NCI-H1417 treated with DMSO at 0.1 percent for 48 hours (cell line): Measurements from ENCODE around the gene TTC3.

Experiments used
- DNase-seq: peaks from one replicate; lab custom pipeline; 2025; lab: John Stamatoyannopoulos, UW

Gene TTC3

DNA sequence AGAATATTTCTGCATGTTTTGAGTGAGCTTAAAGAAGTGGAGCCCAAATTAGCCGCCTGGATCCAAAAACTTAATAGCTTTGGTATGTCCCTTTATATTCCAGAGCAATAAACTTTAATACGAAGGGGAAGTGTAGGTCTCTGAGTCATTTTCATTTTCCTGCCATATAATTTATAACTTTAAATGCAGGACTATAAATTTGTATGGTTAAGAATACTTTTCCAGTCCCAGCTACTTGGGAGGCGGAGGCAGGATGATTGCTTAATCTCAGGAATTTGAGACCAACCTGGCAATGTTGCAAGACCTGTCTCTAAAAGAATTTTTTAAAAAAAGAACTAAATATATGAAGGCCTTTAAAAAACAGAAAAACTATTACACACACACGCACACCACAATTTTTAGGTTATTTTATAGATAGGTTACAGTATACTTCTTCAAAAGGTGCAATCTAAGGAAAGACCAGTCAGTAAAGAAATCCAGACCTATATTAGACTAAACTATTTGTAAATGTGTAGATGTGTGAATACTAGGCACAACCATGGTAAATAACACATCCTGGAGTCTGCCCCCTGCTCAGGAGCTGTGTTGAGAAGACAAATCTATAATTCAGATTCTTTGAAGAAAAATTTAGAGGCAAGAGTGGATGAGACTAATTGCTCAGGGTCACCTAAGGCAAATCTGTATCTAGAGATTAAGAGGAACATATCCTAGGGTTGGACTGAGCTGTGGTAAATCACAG lies 80.3 kb downstream of the TTC3 start:
- no peak for DNase-seq

DNA sequence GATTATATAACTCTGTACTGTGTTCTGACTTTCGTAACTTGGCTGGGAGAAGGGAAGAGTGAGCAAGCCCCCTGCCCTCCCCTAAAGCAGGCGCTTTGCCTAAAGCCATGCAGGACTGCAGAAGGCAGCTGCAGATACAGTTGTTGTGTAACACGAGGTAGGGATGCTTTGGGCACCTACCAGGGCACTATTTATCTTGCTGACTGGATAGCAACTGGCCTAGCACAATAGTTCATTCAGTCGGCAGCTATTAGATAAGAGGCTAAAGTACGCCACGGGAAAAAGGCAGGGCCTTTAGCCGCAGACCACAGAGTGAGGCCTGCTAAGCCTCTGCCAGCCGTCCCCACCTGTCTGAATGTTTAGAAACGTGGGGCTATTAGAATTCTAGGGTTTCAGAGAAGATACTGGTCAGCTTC lies 80.9 kb downstream of the TTC3 start:
- DNase-seq: no peak

DNA sequence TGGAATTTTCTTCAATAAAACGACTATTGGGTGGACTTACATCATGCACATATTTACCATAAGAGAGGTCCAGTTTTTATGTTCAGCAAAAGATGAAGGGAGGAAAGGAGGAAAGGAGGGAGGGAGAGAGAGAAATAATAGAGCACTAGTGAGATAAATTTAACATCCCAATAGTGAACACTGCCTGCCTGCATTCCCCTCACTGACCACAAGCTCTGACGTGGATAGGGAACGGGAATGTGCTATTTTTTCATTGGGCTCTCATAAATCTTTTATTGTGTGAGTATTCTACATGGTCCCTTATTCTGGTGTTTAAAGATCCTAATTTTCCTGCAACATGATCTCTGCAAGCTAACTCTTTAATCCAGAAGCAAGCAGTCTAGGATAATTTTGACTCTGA lies 82.1 kb downstream of the TTC3 start:
- no peak for DNase-seq

DNA sequence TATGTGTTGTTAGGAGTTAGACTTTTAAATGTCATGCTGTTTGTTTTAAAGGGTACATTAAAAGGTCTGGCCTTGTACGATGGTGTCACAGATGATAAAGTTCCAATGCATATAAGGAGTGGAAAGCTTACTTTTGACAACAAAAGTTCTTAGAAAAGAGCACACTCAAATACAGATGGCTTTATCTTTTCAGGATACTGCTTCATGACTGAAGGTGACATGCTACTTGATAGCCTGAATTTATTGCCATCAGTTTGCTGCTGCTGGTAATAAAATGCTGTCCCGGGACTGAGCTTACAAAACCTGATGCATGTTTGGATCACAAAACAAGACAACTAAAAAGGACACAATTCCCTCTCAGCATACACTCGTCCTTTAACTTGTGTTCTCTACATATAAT lies 84.9 kb downstream of the TTC3 start:
- DNase-seq: no peak

DNA sequence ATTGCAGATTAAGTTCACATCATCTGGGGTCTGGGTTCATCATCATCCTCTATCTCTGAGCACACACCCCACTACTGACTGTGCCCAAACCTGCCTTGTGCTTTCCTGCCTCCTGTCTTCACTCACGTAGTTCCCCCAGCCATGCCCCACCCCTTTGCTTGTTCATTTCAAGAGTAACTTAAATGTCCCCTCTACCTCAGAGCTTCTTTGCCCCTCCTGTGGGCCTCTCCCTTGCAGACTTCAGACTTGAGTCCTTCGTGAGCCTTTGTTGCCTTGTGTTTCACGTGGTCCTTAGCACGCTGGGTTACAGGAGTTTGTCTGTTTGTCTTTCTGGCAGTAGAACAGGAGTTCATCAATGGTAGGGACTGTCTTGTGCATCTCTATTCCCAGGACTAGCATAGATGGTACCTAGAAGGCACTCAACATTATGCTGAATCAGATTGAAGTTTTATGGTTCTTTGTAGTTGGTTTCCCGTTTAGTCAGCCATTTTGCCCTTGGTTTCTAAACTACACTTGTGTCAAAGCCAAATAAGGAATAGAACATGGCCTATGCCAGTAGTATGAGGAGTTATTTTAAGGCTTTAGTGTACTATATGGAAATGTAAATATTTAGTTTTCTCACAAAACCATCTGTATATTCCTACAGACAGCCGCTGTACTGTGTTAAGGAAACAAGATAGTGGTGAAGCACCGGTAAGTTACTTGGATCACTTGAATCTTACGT lies 86.2 kb downstream of the TTC3 start:
- DNase-seq: no peak

DNA sequence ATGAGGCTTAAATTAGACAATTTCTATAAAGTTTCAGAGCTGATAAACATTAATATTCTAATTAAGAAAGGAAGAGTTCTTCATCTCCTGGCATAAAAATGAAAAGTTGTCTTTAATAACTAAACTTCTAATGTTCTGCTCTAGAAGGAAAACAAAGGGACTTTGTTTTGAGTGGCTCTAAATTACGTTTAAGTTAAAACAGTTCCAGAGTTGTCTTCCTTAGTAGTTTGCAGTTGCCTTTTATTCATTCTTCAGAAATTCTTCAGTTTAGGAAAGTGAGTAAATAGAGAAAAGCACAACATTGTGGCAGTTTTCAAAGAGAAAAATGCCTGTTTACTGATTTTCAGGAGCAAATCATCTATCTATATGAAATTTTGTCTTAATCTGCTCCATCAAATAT lies 86.9 kb downstream of the TTC3 start:
- DNase-seq: no peak

DNA sequence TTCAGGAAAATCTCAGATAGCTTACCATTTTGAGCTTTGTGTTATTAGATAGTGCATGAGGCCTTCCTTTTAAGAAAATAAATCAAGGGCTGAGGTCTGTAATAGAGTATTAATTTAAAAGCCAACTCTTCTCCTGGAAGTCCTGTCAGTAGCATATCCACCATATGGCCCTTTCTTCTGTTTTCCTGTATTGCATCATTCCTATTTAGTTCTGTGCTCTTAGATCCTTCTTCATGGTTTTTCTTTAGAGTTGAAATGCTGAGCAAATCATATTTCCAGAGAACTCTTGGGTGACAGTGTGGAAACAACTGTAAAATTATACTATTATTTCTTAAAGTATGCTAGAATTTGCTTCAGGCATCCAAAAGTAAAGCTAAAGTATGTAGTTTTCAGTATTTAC lies 91.7 kb downstream of the TTC3 start:
- DNase-seq: no peak

DNA sequence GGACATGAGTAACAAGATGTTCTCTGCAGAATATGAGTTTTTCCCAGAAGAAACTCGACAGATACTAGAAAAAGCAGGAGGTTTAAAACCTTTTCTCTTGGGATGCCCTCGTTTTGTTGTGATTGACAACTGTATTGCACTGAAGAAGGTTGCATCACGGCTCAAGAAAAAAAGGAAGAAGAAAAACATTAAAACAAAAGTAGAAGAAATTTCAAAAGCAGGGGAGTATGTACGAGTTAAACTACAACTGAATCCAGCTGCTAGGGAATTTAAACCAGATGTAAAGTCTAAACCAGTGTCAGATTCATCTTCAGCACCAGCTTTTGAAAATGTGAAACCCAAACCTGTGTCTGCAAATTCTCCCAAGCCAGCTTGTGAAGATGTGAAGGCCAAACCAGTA lies 92.5 kb downstream of the TTC3 start:
- DNase-seq: no peak

DNA sequence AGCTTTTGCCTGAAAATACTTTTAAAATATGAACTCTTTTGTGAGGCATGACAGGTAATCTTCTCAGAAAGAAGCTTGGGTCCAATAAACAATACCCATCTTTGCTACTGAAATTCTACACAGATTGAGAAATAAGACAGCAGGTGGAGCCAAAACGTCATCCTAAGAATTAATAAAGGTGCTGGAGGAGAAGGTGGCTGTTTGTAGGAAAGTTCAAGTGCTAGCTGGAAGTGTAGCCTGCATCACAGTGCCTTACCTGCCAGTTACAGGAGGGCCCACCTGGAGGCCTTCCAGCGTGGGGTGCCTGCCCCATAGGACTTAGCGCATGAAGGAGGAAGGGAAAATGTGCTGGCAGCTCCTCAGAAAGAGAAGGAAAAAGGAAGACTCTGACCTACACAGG lies 93.7 kb downstream of the TTC3 start:
- no peak for DNase-seq

DNA sequence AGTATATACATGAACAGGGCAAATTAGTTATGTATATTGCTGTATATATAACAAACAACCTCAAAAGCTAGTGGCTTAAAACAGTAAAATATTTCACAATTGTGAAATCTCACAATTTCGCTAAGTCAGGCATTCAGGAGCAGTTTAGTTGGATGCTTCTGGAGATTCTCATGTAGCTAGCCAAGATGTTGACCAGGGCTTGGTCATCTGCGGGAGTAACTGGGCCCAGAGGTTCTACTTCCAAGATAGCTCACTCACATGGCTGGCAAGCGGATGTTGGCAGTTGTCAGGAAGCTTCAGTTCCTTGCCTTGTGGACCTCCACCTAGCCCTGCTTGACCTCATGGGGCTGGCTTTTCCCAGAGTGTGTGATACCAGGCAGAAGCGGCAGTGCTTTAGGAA lies 95.6 kb downstream of the TTC3 start:
- no peak for DNase-seq

DNA sequence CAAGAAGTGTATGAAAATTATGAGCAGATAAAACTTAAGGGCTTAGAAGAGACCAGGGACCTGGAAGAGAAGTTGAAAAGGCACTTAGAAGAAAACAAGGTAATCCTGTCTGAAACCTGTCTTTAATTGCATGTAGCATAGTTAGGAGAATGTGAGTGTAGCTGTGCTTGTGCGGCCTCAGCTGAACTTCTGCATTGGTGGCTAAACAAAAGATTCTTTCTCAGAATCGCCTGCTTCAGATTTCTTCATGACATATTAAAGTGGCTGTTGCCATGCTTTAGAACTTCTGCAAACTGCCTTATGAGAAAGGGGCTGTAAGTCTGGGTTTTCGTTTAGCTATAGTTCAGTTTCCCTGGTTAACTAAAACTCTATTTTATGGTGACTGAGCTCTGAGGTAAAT lies 99.6 kb downstream of the TTC3 start:
- no peak for DNase-seq

DNA sequence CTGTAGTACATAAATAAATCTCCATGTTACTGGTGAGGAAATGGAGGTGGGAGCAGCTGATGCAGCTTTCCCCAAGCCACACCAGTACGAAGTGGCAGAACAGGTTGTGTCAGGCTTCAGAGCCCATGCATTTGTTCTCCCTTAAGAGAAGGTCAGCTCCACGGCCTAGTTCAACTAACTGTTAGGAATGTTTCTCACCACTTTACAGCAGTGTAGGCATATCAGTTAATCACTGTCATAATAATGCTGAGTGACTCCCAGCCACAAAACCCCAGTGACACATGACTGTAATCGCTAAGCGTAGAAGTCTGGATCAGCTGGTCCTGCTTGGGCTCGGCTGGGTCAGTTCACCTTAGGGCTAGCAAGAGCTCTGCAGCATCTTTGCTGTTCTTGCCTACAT lies 103.7 kb downstream of the TTC3 start:
- no peak for DNase-seq

DNA sequence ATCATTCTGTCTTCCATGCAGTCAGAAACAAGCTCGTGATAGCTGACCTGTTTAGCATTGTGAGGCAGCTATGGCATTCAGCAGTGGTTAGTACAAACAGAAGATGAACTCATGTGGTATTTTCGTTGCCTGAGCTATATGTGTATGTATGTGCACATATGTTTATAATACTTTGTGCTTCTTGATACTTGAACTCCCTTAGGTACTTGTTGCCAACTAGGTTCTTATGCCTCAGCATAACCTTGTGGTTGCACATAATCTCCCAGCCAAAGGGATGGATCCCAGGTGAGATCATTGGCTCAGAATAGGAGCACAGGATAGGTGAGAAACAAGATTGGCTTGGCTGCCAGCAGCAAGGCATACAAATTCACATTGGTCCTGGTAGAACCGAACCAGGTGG lies 108.0 kb downstream of the TTC3 start:
- DNase-seq: no peak

DNA sequence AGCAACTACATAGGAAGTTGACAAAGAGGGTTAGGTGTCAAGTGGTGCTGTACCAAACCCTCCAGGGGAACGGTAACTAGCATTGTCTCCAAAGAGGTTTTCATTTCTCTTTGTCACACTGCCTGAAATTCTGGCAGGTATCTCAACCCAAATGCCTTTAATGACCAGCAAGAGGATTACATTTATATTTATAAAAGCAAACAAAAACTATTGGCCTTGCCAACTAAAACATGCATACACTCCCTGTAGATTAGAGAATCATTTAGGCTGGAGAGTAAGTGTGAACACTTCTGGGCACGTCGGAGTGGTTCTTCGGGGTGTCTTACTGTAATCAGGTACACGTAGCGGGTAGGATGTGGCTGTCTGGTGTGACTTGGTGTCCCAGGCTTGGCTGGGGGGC lies 109.2 kb downstream of the TTC3 start:
- DNase-seq: no peak

DNA sequence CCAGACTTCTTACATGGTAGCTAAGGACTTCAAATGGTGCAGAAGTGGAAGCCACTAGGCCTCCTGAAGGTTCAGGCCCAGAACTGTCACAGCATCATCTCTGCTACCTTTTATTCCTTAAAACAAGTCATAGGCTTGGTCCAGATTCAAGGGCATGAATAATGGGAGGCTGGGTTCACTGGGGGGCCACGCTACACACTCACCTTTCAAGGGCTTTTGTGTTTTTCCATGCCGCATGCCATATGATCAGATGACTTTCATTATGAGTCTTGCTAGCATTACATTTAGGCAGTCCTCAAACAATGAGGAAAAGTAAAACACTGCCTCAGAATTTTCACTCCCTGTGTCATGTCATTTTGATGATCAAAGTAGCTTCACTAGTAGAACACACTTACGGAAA lies 110.7 kb downstream of the TTC3 start:
- DNase-seq: no peak

DNA sequence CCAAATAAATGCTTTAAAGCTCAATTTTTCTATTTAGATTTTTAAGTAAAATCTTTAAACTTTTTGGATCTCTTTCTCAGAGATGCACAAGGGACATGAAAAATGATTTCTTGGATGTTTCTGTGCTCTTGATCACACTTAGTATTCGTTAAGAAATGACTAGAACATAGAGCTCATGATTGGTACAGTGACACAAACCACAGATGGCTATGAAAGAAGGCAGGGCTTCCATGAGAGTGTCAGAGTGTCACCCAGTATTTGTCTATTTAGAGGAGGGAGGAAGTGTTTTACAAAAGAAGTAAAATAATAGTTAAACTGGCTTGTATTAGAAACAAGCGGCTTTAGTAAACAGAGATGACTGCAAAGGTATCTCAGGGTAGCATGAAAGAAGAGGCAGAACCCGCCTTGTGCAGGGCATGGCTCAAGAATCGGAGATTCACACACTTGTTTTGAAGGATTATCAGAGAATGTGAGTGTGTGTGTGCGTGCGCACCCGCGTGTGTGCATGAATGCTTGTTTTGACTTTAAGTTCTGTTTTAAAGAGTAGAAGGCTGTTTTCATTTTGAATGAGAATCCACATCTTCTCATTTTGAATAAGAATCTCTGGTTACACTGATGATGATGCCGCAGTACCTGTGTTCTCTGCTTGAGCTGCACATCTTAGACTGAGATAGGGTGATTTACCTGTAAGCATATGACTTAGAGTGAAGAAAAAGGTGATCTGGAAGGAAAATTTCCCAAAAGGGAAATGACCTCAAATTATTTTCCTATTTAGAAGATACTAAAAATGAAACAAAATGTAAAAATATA lies 111.9 kb downstream of the TTC3 start:
- DNase-seq: no peak

DNA sequence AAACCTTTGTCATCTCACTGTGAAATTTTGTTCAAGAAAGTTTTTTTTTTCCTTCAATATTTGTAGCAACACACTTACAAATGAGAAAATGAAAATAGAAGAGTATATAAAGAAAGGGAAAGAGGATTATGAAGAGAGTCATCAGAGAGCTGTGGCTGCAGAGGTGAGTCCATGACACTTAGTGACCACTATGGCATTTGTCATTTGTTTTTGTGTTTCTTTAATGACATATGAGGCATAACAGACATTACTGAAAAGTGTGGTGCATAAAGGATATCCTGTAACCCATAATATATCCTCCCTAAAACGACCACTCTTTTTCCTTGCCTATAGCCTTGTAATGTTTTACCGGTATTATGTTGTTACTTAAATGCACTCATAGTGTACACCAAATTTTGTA lies 113.9 kb downstream of the TTC3 start:
- no peak for DNase-seq

DNA sequence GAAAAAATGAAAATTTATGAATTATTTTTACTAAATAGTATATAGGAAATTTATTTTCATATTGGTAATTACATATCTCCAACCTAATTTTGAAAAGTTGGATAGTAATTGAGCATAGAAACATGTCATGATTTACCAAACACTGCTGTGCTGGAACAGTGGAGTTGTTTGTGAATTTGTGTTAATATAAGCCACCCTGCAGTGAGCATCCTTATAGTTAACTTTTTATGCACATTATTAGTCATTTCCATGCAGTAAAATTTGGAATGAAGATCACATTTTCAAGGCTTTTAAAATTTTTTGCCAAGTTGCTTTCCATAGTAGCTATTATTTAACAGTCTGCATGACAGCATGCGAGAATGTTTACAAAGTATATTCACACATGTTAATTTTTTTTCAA lies 115.8 kb downstream of the TTC3 start:
- no peak for DNase-seq

DNA sequence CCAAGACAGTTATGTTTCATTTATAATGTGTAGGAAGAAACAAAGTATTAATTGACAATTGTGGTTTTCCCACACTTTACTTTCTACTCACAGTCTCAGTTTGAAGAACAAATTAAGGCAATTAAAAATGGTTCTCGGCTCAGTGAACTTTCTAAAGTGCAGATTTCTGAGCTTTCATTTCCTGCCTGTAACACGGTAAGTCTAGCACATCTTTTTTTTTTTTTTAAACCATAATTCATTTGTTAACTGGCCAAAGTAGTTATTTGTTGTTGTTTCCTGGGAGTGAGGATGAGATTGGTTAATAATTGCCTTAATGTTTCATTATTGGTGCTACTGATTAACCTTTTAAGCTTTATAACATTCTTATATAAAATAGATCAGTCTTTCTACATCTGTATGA lies 119.0 kb downstream of the TTC3 start:
- no peak for DNase-seq

DNA sequence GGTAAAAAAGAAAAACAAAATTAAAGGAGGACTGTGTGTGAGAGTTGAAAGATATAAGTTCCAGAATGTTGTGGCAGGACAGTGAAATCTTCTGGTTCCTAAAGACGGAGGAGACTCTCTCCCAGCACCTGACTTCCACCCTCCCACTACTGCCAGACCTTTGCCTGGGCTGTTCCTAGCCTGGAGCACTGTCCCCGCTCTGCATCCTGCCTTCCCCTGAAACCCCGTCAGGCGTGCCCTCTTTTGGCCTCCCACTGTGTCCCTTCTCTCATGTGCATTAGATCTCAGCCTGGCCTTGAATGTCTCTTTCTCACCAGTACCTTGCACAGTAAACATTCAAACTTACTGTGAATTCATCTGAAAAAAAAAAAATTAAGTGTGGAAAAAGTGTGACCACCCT lies 120.0 kb downstream of the TTC3 start:
- DNase-seq: no peak

DNA sequence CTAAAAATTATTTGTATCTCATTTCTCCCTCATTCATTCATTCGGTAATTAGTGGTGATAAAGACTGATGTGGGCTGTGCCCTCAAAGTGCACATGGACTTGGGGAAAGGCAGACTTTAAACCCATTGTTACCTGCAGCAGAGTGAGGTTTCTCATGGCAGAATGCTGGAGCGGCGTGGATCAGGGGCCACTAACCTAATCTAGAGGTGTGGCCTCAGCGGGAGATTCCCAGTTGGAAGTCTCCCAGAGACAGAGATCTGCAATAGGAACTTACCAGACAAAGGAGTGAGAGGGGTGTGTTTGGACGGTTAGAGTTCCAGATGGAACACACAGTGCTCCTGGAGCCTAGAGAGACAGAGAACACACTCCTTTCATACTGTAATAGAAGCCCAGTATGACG lies 120.6 kb downstream of the TTC3 start:
- DNase-seq: no peak

DNA sequence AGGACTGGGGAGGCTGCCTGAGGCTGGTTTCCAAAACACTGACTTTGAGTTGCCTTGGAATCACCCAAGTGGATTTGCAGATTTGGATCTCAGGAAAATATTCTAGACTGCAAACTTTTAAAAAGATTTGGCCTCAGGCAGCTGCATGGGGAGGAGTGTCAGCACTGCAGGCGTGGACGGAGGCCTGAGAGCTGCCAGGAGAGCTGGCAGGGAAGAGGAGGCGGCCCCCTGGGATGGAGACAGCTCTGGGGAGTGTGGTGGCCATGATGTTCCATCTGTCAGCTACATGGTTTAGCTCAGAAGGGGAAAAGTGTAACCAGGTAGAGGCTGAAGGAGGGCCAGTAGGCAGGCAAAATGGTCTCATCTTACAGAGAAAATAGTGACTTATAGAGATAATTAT lies 122.0 kb downstream of the TTC3 start:
- no peak for DNase-seq

DNA sequence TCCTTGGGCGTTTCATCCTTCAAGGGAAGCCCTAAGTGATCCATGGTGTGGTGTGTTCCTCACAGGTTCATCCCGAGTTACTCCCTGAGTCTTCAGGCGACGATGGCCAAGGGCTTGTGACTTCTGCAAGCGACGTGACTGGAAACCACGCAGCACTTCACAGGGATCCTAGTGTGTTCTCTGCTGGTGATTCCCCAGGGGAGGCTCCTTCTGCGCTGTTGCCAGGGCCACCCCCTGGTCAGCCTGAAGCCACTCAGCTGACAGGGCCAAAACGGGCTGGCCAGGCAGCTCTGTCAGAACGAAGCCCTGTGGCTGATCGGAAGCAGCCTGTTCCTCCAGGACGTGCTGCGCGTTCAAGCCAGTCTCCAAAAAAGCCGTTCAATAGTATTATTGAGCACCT lies 122.6 kb downstream of the TTC3 start:
- DNase-seq: no peak
